Lower lobe of right lung (tissue), 2 donors: ENCODE results near the gene SUMF2. TPM values are rescaled to one million over a fixed set of nuclear protein-coding genes. Genes with fewer than 3 reads are reported as not detected.

ENCODE experiments used
- ATAC-seq, 2 donors: fragments of 200-7000 bp; cut with Tn5 transposase; one replicate each; pipeline ENCODE4 v1.9.1; 2020 to 2022; ENCODE audit warnings: mild to moderate bottlenecking in 2 of 2, moderate library complexity in 2 of 2
- DNase-seq: peaks from one replicate; pipeline ENCODE4 v3.0.0-alpha.2; 2020
- H3K27ac ChIP-seq: fragments of 200-600 bp; one replicate; pipeline ENCODE4 v1.8.0; 2022
- H3K27me3 ChIP-seq: fragments of 200-600 bp; one replicate; pipeline ENCODE4 v1.8.0; 2022; ENCODE audit warnings: low read depth
- H3K36me3 ChIP-seq: fragments of 200-600 bp; one replicate; pipeline ENCODE4 v1.8.0; 2022; ENCODE audit warnings: mild to moderate bottlenecking
- H3K4me1 ChIP-seq: fragments of 200-600 bp; one replicate; pipeline ENCODE4 v1.8.0; 2022
- H3K4me3 ChIP-seq: fragments of 200-600 bp; one replicate; pipeline ENCODE4 v1.8.0; 2022; ENCODE audit warnings: mild to moderate bottlenecking
- H3K9me3 ChIP-seq: fragments of 200-600 bp; one replicate; pipeline ENCODE4 v1.8.0; 2022
- intact Hi-C: fragments of 100-400 bp; cut with DNase I; formaldehyde crosslinking; loops from one replicate; pipeline ENCODE4 v1.11.0; 2022
- total RNA-seq: library from RNA; stranded (reverse); fragmentation: NEBNext Ultra II Directional; extraction: Animal tissue kit (Norgen Biotek cat#: 25700); gene quantifications from one replicate; pipeline ENCODE4 v1.2.1, GENCODE V29; 2021
- TF ChIP-seq, protein P1 (sequence below): fragments of 200-600 bp; IDR thresholded peaks from one replicate; pipeline ENCODE4 v1.8.0; 2022; ENCODE audit warnings: antibody characterized with exemption, mild to moderate bottlenecking
- donor health status: DM: no; HTN: yes; CAD: no; lungs with severe emphysema.

SUMF2 gene
- total RNA-seq, 1 donor from 2014 or later: 148 TPM

DNA sequence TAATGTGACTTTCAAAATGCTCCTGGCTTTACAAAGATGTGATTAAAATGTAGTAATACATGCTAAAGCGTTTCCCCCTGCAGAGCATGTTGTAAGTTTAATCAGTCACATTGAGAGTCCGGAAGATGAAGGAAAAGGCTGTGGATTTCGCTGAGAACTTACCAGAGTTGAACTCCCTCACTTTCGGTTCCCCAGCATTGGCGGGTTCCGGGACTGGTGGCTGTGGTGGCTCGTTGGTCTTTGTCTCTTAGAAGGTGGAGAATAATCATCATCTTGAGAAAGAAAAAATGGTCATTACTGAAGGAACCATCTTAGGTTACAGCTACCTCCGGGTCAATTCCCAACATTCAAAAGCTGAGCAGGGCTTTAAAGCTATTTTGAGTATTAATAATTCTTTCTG, 61.7 kb downstream of the SUMF2 start:
- Histone ChIP-seq H3K4me1 (no peaks in the 10 kb centered on the region), H3K4me3 (no peak overlapping the region), H3K9me3 (no peaks in the 10 kb centered on the region), H3K27me3 (no peaks in the 10 kb centered on the region), H3K36me3 (no peaks in the 10 kb centered on the region), H3K27ac (no peak overlapping the region)
- TF ChIP-seq, protein P1, sequence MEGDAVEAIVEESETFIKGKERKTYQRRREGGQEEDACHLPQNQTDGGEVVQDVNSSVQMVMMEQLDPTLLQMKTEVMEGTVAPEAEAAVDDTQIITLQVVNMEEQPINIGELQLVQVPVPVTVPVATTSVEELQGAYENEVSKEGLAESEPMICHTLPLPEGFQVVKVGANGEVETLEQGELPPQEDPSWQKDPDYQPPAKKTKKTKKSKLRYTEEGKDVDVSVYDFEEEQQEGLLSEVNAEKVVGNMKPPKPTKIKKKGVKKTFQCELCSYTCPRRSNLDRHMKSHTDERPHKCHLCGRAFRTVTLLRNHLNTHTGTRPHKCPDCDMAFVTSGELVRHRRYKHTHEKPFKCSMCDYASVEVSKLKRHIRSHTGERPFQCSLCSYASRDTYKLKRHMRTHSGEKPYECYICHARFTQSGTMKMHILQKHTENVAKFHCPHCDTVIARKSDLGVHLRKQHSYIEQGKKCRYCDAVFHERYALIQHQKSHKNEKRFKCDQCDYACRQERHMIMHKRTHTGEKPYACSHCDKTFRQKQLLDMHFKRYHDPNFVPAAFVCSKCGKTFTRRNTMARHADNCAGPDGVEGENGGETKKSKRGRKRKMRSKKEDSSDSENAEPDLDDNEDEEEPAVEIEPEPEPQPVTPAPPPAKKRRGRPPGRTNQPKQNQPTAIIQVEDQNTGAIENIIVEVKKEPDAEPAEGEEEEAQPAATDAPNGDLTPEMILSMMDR: no peak
- ATAC-seq: no peak
- intact Hi-C loops: no loop called here
- no peak for DNase-seq

DNA sequence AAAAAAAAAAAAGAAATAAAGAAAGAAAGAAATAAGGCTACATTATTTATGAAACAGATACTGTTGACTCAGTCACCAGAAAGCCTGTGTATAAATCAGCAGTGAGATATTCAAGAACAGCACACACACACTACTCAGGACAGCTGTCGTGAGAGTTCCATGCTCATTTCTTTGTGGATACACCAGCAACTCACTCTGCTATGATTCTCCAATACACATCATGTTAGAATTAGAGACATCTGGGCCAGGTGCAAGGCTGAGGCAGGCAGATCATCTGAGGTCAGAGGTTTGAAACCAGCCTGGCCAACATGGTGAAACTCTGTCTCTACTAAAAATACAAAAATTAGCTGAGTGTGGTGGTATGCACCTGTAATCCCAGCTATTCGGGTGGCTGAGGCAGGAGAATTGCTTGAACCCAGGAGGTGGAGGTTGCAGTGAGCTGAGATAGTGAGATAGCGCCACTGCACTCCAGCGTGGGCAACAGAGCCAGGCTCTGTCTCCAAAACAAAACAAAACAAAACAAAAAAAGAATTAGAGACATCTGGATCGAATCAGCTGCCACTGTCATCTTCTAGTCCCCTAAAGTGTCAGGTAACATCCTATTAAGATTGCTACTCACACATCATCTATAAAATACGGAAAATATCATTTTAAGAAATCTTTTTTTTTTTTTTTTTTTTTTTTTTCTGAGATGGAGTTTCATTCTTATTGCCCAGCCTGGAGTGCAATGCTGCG, 63.3 kb downstream of the SUMF2 start:
- TF ChIP-seq, protein P1: no peak
- H3K36me3 ChIP-seq: no peaks in the 10 kb centered on the region
- intact Hi-C loops: no loop called here

More for the DNA sequence above, 63.3 kb downstream of the SUMF2 start:
- no peaks in the 10 kb centered on the region for H3K9me3 ChIP-seq
- H3K4me1 ChIP-seq: no peaks in the 10 kb centered on the region
- H3K4me3 ChIP-seq: no peak overlapping the region
- no peaks in the 10 kb centered on the region for H3K27me3 ChIP-seq
- H3K27ac ChIP-seq: no peak overlapping the region
- ATAC-seq (no peak), DNase-seq (no peak)

Other genes starting within 250 kb of the SUMF2 start
- gene SEPTIN14, start 201.5 kb upstream of the SUMF2 start, total RNA-seq: not detected
- gene ZNF713, start 176.8 kb upstream of the SUMF2 start, total RNA-seq: 2.7 TPM
- gene MRPS17, start 112.4 kb upstream of the SUMF2 start, total RNA-seq: 10.2 TPM
- 52.9 TPM for gene NIPSNAP2, start 99.7 kb upstream of the SUMF2 start, total RNA-seq
- 11.8 TPM for gene PSPH, start 12.8 kb upstream of the SUMF2 start, total RNA-seq
- gene CCT6A, start 12.5 kb upstream of the SUMF2 start, total RNA-seq: 75.3 TPM
- gene PHKG1, start 28.7 kb downstream of the SUMF2 start, total RNA-seq: 1.1 TPM
- gene CHCHD2, start 42.2 kb downstream of the SUMF2 start, total RNA-seq: 199 TPM
- not detected for gene NUPR2, start 52.1 kb downstream of the SUMF2 start, total RNA-seq